Sigmoid colon (tissue), 7 donors: ENCODE measurements around the gene RTRAF. TPM values are rescaled to one million over a fixed set of nuclear protein-coding genes. Genes with fewer than 3 reads are reported as not detected.
A peak's percentile ranks its signal among the peaks of the same experiment; 100 is the strongest.

Experiments used
- DNase-seq: peaks from one replicate; pipeline ENCODE4 v3.0.0-alpha.2; 2019
- H3K27ac ChIP-seq, 4 donors: fragments of 200-600 bp; sonication (generic); one replicate each; pipeline ENCODE4 v1.5.1; 2016 to 2019; ENCODE audit warnings: mild to moderate bottlenecking in 1 of 4
- H3K27me3 ChIP-seq, 3 donors: fragments of 200-600 bp; sonication (generic); one replicate each; pipeline ENCODE4 v1.5.1; 2019; ENCODE audit warnings: mild to moderate bottlenecking in 1 of 3
- H3K36me3 ChIP-seq, 4 donors: fragments of 200-600 bp; sonication (generic); one replicate each; pipeline ENCODE4 v1.5.1; 2016 to 2019
- H3K4me1 ChIP-seq, 4 donors: fragments of 200-600 bp; sonication (generic); one replicate each; pipeline ENCODE4 v1.5.1; 2017 to 2019
- H3K4me3 ChIP-seq, 4 donors: fragments of 200-600 bp; sonication (generic); one replicate each; pipeline ENCODE4 v1.5.1; 2017 to 2019; ENCODE audit warnings: mild to moderate bottlenecking in 2 of 4, moderate library complexity in 1 of 4
- H3K9me3 ChIP-seq, 4 donors: fragments of 200-600 bp in 3 of 4; sonication (generic) in 3 of 4; one replicate each; pipeline versions ENCODE4 v1.5.1 to v1.6.1; 2013 to 2019
- CTCF ChIP-seq, 4 experiments: fragments of 450-650 bp in 3 of 4; fragments of 200-600 bp in 1 of 4; IDR thresholded peaks; one replicate each; pipeline ENCODE4 v1.5.1; 2016 to 2019; ENCODE audit warnings: antibody characterized with exemption in 4 of 4, mild to moderate bottlenecking in 3 of 4, moderate library complexity in 2 of 4
- EP300 ChIP-seq, 4 donors: sonication (generic); formaldehyde crosslinking; IDR thresholded peaks; one replicate each; pipeline ENCODE4 v1.6.1; 2017; ENCODE audit warnings: antibody characterized with exemption in 4 of 4
- POLR2A ChIP-seq, 2 donors: fragments of 450-650 bp; IDR thresholded peaks; one replicate each; pipeline ENCODE4 v1.6.1; 2016; ENCODE audit warnings: antibody characterized with exemption in 2 of 2, mild to moderate bottlenecking in 2 of 2, moderate library complexity in 2 of 2
- POLR2AphosphoS5 ChIP-seq, 4 donors: sonication (generic); formaldehyde crosslinking; IDR thresholded peaks; one replicate each; pipeline ENCODE4 v1.6.1; 2017; ENCODE audit warnings: antibody characterized with exemption in 4 of 4
- WGBS, 2 donors: extraction: QIAGEN DNeasy Blood & Tissue Kit; methylation state at CpG; one replicate each; pipeline ENCODE4 v1.1.7; 2013; 5-methylcytosine and 5-hydroxymethylcytosine counted together
- intact Hi-C: fragments of 100-400 bp; cut with DNase I; formaldehyde crosslinking; loops from one replicate; pipeline ENCODE4 v1.15.1; 2023
- polyA plus RNA-seq, 3 donors: library from polyadenylated mRNA; stranded (reverse); fragments of 200-250 nt; gene quantifications; one replicate each; pipeline ENCODE4 v1.2.3, GENCODE V29; 2013
- total RNA-seq, 4 donors: library from RNA; depleted of rRNA; stranded (reverse); fragments of >200 nt; gene quantifications; one replicate each; pipeline ENCODE4 v1.1.0, GENCODE V29; 2016
- donor health status: healthy with polysubstance abuse.
- donor health status: Bipolar disorder and iron deficiency.
- donor health status: healthy.

Gene RTRAF
- total and polyA plus RNA-seq, 7 donors = 33.5 to 152 (median 76.0) TPM

DNA sequence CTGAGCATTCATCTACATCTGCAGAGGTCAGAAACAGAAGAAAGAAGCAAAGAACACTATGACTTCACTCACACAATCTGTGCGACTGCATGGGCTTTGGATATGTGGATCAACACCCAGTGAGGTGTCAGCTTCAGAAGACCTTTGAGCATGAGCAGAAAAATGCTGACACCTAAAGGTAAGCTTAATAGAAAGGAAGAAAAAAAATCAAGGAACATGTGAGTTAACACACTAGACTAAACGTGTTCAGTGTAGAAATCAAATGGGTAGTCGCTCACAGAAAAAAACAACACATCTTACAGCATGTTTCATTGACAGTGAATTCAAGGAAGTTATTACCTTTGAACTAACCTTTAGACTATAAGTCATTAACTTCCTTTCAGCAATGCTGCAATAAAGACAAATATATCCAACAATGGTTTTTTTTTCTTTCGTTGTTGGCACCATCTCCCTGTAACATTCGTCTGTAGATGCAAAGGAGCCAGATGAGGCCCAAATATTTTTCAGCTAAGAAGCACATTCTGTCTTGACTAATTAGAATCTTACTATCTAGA lies 30.9 kb downstream of the RTRAF start:
- DNase-seq = no peak
- Histone ChIP-seq H3K36me3 (peaks cover 13 to 40% (median 16%) of the 10 kb centered on the region in 4 donors), H3K9me3 (peaks cover 0 to 3% (median 0%) of the 10 kb centered on the region in 4 donors), H3K27me3 (no peaks in the 10 kb centered on the region), H3K4me3 (no peak overlapping the region), H3K27ac (no peak overlapping the region), H3K4me1 (peaks cover 0 to 12% (median 4%) of the 10 kb centered on the region in 4 donors)
- TF ChIP-seq POLR2AphosphoS5 (IDR thresholded peaks at IDR 0.05) (no peak), POLR2A (IDR thresholded peaks at IDR 0.05) (no peak), CTCF (IDR thresholded peaks at IDR 0.05) (no peak), EP300 (IDR thresholded peaks at IDR 0.05) (no peak)
- 12 to 52% methylated on average over 5 of the region's 5 CpGs for WGBS, 2 donors
- intact Hi-C loops = no loop called here

DNA sequence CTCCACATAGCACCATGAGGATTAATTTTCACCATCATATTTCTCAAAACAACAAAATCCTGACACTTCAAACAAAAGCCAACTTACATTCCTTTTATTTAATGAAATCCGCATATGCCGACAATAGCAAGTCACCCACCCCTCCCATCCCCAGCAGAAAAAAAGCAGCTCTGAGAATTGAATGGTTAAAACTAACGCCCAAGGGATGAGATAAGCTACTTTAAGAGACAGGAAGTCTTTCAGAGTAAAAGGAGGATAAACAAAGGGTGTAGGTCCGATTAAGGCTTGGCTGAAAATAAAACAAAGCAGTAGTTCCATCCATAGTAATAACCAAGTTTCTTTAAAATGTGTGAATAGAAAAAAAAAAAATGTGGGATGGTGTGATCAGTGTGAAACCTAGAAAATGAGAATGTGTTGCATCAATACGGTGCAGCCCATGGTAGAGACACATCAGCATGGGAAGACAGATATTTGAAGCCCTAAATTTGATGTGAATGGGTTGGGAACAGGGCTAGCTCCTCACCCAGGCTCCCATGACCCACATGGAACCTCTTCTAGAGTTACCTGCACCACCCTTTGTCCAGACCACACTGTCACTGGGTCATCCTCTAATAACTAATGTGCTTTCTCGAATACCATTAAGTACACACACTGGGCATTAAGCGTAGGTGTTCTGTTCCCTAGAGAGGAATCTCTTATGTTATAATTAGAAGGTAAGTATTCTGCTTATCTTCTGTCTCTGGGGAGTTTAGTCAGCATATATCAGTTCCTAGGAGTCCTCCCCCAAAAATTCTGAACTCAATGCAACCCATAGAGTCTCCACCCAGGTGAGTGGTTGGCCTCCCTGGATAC lies 31.7 kb downstream of the RTRAF start:
- DNase-seq = no peak
- no peak for TF ChIP-seq EP300 (IDR thresholded peaks at IDR 0.05)
- no peak for TF ChIP-seq CTCF (IDR thresholded peaks at IDR 0.05)
- no peak for TF ChIP-seq POLR2A (IDR thresholded peaks at IDR 0.05)
- no peak for TF ChIP-seq POLR2AphosphoS5 (IDR thresholded peaks at IDR 0.05)
- Histone ChIP-seq H3K27me3 (no peaks in the 10 kb centered on the region), H3K4me3 (no peak overlapping the region), H3K9me3 (peaks cover 0 to 3% (median 0%) of the 10 kb centered on the region in 4 donors), H3K4me1 (peaks cover 0 to 12% (median 4%) of the 10 kb centered on the region in 4 donors), H3K27ac (peak overlapping the region in 1 of 4 donors; percentile 6), H3K36me3 (peaks cover 13 to 40% (median 16%) of the 10 kb centered on the region in 4 donors)
- intact Hi-C loops = no loop called here
- 33 to 38% methylated on average over 7 of the region's 7 CpGs for WGBS, 2 donors

DNA sequence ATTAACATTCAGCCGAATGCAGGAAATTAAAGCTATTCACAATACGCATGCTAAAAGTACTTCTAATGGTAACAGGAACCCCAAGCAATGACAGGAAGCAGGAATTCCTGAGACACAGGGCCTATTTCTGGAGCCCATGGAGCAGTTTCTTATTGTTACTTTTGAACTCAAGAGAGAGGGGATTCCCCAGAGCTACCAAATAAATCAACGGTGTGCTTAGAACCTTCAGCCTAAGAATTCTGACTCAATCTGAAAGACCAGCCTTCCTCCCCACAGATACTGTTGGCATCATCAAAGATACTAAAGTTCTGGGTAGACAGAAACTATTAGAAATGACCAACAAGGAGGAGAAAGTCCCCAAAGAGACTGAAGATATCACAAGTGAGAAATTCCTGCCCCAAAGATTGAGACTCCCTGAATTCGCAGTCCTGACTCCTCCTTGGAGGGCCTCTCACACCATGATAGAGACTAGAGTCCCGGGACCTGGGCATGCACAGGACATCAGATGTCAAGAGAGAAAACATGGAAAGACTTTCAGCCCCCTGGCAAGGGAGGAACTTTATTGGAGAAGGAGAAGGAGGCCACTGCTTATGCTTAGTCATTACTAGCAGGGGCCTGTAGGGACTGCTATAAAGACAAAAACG lies 32.7 kb downstream of the RTRAF start:
- intact Hi-C loops = no loop called here
- Histone ChIP-seq H3K27ac (no peak overlapping the region), H3K4me3 (no peak overlapping the region), H3K4me1 (peaks cover 0 to 12% (median 4%) of the 10 kb centered on the region in 4 donors), H3K9me3 (peaks cover 0 to 3% (median 0%) of the 10 kb centered on the region in 4 donors), H3K36me3 (peaks cover 13 to 48% (median 16%) of the 10 kb centered on the region in 4 donors), H3K27me3 (no peaks in the 10 kb centered on the region)
- WGBS, 2 donors = 44 to 55% methylated on average over 6 of the region's 6 CpGs
- TF ChIP-seq POLR2AphosphoS5 (IDR thresholded peaks at IDR 0.05) (no peak), POLR2A (IDR thresholded peaks at IDR 0.05) (no peak), EP300 (IDR thresholded peaks at IDR 0.05) (no peak), CTCF (IDR thresholded peaks at IDR 0.05) (no peak)
- DNase-seq = no peak

- H3K4me3 ChIP-seq = no peak overlapping the region
- H3K4me1 ChIP-seq = peaks cover 0 to 12% (median 4%) of the 10 kb centered on the region in 4 donors
- TF ChIP-seq CTCF (IDR thresholded peaks at IDR 0.05) (no peak), POLR2AphosphoS5 (IDR thresholded peaks at IDR 0.05) (peak in 2 of 4 donors; percentile 6 to 33)
- intact Hi-C loops = no loop called here
- H3K27me3 ChIP-seq = no peaks in the 10 kb centered on the region
- WGBS, 2 donors = 39 to 46% methylated on average over 1 of the region's 1 CpG
- H3K9me3 ChIP-seq = peaks cover 0 to 3% (median 0%) of the 10 kb centered on the region in 4 donors
- DNase-seq = peak; percentile 78
- H3K27ac ChIP-seq = peak overlapping the region in 1 of 4 donors; percentile 35
- H3K36me3 ChIP-seq = peaks cover 10 to 54% (median 16%) of the 10 kb centered on the region in 4 donors
These were observed 34.2 kb downstream of the RTRAF start for GRCh38 chr14:52023518-52023917.
